CD4-positive, CD25-positive, alpha-beta regulatory T cell (primary cell): ENCODE measurements around the gene NANOS2. TPM values are rescaled to one million over a fixed set of nuclear protein-coding genes. Genes with fewer than 3 reads are reported as not detected.
A peak's percentile ranks its signal among the peaks of the same experiment; 100 is the strongest.

Source experiments
- ATAC-seq, 2 donors: fragments of 150-1000 bp; cut with Tn5 transposase; one replicate each; pipeline ENCODE4 v1.10.0; 2021; ENCODE audit warnings: low read depth in 2 of 2, moderate number of reproducible peaks in 2 of 2, moderate library complexity in 1 of 2
- DNase-seq, 3 donors: peaks; one replicate each; pipeline versions ENCODE4 v3.0.0 to v3.0.0-alpha.2; 2012 to 2022; ENCODE audit warnings: mixed read lengths in 1 of 3
- H3K27ac ChIP-seq: one replicate; pipeline ENCODE4 v1.7.0; 2013; ENCODE audit warnings: mild to moderate bottlenecking, low read length; ENCODE audit not compliant: insufficient read depth, poor library complexity, severe bottlenecking
- H3K27me3 ChIP-seq: one replicate; pipeline ENCODE4 v1.7.0; 2013; ENCODE audit warnings: low read length; ENCODE audit not compliant: control insufficient read depth, insufficient read depth
- H3K36me3 ChIP-seq: one replicate; pipeline ENCODE4 v1.7.0; 2013; ENCODE audit warnings: mild to moderate bottlenecking, low read length, moderate library complexity; ENCODE audit not compliant: control insufficient read depth, insufficient read depth
- H3K4me1 ChIP-seq: 2 replicates; pipeline ENCODE4 v1.7.0; 2013; ENCODE audit warnings: mild to moderate bottlenecking, low read length; ENCODE audit not compliant: insufficient read depth, control insufficient read depth, poor library complexity, severe bottlenecking
- H3K4me3 ChIP-seq: one replicate; pipeline ENCODE4 v1.7.0; 2013; ENCODE audit warnings: low read depth, mild to moderate bottlenecking, low read length, moderate library complexity
- H3K9me3 ChIP-seq, 2 experiments: 1 replicate in 1 of 2; 2 replicates in 1 of 2; pipeline ENCODE4 v1.7.0; 2013; ENCODE audit warnings: low read length in 2 of 2, mild to moderate bottlenecking in 1 of 2, moderate library complexity in 1 of 2; ENCODE audit not compliant: control insufficient read depth in 2 of 2
- H3K27ac Mint-ChIP-seq, 3 donors: one replicate each; pipeline ENCODE4 v1.8.0; 2020 to 2022; ENCODE audit warnings: mild to moderate bottlenecking in 3 of 3, mixed read lengths in 3 of 3, moderate library complexity in 2 of 3
- H3K27me3 Mint-ChIP-seq: one replicate; pipeline ENCODE4 v1.8.0; 2022; ENCODE audit warnings: mild to moderate bottlenecking, mixed read lengths
- H3K36me3 Mint-ChIP-seq: one replicate; pipeline ENCODE4 v1.8.0; 2020; ENCODE audit warnings: mixed read lengths
- H3K4me1 Mint-ChIP-seq, 4 donors: one replicate each; pipeline ENCODE4 v1.8.0; 2020 to 2022; ENCODE audit warnings: mixed read lengths in 4 of 4, mild to moderate bottlenecking in 1 of 4
- H3K4me3 Mint-ChIP-seq, 4 donors: one replicate each; pipeline ENCODE4 v1.8.0; 2020 to 2022; ENCODE audit warnings: mild to moderate bottlenecking in 4 of 4, mixed read lengths in 4 of 4, moderate library complexity in 3 of 4
- H3K9me3 Mint-ChIP-seq, 7 donors: one replicate each; pipeline ENCODE4 v1.8.0; 2020 to 2022; ENCODE audit warnings: mixed read lengths in 7 of 7, mild to moderate bottlenecking in 3 of 7, moderate library complexity in 2 of 7
- polyA plus RNA-seq, 4 donors: library from polyadenylated mRNA; unstranded; fragments of 300-500 nt; fragmentation: Illumina TruSeq; gene quantifications; one replicate each; pipeline ENCODE4 v1.2.3, GENCODE V29; 2021
- total RNA-seq: library from RNA; stranded (reverse); gene quantifications from one replicate; pipeline ENCODE4 v1.2.3, GENCODE V29; 2022

NANOS2 gene
- total and polyA plus RNA-seq, 5 donors from 2014 or later, result not detected

DNA sequence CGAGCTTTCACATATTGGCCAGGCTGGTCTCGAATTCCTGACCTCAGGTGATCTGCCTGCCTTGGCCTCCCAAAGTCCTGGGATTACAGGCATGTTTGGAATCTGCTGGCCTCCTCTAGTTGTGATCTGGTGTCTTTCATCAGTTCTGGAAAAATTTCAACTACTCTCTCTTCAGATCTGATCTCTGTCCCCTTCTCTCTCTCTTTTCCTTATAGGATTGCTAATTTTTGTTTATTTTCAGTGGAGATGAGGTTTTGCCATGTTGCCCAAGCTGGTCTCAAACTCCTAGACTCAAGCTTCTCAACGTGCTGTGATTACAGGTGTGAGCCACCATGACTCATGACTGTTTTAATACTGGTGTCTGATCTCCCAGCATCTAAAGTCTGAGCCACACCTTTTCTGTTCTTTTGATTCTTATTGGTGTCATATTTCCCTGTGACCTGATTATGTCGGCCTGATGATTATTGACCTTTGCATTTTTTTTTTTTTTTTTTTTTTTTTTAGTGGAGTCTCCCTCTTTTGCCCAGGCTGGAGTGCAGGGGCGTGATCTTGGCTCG lies 10.4 kb upstream of the NANOS2 start:
- Mint-ChIP-seq H3K9me3 (peaks cover 0 to 2% (median 0%) of the 10 kb centered on the region in 7 donors), H3K4me1 (peaks cover 0 to 10% (median 7%) of the 10 kb centered on the region in 4 donors), H3K27ac (no peak overlapping the region), H3K4me3 (no peak overlapping the region), H3K27me3 (peaks cover 23% of the 10 kb centered on the region), H3K36me3 (no peaks in the 10 kb centered on the region)
- no peaks in the 10 kb centered on the region for H3K9me3 ChIP-seq
- ATAC-seq (no peak), DNase-seq (no peak)
- no peak overlapping the region for H3K4me3 ChIP-seq
- peaks cover 6% of the 10 kb centered on the region for H3K4me1 ChIP-seq
- no peak overlapping the region for H3K27ac ChIP-seq
- H3K27me3 ChIP-seq, result peaks cover 2% of the 10 kb centered on the region
- H3K36me3 ChIP-seq, result no peaks in the 10 kb centered on the region

DNA sequence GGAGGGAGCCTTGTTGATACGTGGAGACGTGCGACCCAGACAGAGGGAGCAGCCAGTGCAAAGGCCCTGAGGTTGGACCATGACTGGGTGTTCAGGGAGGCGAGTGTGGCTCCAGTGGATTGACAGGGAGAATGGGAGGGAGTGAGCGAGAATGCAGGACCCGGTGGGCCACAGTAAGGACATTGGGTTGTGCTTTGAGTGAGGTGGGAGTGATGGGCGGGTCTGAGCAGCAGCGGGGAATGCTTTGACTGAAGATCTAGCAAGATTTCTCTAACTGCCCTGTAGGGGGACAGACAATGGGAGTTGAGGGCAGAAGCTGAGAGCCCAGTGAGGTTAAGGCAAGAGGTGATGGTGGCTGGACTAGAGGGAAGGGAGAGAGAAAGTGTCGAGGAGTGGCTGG lies 7.7 kb upstream of the NANOS2 start:
- ATAC-seq (no peak), DNase-seq (peak in 1 of 3 donors; percentile 33)
- Histone ChIP-seq H3K9me3 (no peaks in the 10 kb centered on the region), H3K27ac (no peak overlapping the region), H3K4me1 (no peaks in the 10 kb centered on the region), H3K4me3 (no peak overlapping the region), H3K36me3 (no peaks in the 10 kb centered on the region), H3K27me3 (peaks cover 6% of the 10 kb centered on the region)
- Mint-ChIP-seq H3K4me1 (peaks cover 0 to 2% (median under 1%) of the 10 kb centered on the region in 4 donors), H3K27ac (no peak overlapping the region), H3K36me3 (no peaks in the 10 kb centered on the region), H3K9me3 (peaks cover 0 to 2% (median 0%) of the 10 kb centered on the region in 7 donors), H3K4me3 (no peak overlapping the region), H3K27me3 (peaks cover 25% of the 10 kb centered on the region)

DNA sequence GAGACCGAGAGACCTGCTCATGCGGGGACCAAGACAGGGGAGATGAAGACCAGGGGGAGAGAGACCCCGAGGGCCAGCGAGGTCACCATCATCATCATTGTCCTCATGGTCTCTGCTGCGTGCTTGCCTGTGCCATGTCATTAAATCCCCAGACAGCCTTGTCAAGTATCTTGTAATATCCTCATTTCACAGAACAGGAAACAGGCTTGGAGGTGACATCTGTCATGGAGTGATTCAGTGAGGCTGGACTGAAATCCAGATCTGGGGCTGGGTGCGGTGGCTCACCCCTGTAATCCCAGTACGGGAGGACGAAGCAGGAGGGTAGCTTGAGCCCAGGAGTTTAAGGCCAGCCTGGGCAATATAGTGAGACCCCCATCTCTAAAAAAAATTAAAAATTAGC lies 5.9 kb upstream of the NANOS2 start:
- Mint-ChIP-seq H3K27me3 (peaks cover 30% of the 10 kb centered on the region), H3K36me3 (no peaks in the 10 kb centered on the region)
- H3K9me3 ChIP-seq, result no peaks in the 10 kb centered on the region

DNA sequence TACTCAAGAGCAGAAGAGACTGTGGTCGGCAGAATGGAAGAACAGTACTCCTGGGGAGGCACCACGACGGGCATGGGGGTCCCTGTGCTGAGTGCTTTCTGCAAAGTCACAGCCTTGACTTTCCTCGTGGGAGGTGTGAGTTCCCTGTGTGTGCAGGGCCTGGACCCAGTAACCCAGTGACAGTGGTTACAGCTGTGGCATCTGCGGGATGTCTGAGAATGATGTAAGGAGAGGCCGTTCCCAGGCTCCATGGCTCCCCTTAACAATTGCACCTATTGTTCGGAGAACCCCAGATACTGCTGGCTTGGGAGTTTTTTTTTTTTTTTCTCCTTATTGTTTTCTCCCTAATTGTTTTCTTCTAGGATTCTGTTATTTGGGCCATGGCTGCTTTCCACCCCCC lies 5.1 kb upstream of the NANOS2 start:
- no peaks in the 10 kb centered on the region for H3K36me3 ChIP-seq
- Mint-ChIP-seq H3K36me3 (no peaks in the 10 kb centered on the region), H3K27ac (peak overlapping the region in 1 of 3 donors; percentile 32), H3K27me3 (peaks cover 30% of the 10 kb centered on the region), H3K9me3 (peaks cover 0 to 2% (median 0%) of the 10 kb centered on the region in 7 donors), H3K4me3 (no peak overlapping the region), H3K4me1 (peaks cover 0 to 2% (median 0%) of the 10 kb centered on the region in 4 donors)
- H3K9me3 ChIP-seq, result no peaks in the 10 kb centered on the region
- no peaks in the 10 kb centered on the region for H3K4me1 ChIP-seq
- no peak overlapping the region for H3K27ac ChIP-seq
- H3K27me3 ChIP-seq, result peaks cover 6% of the 10 kb centered on the region
- ATAC-seq, result no peak
- H3K4me3 ChIP-seq, result no peak overlapping the region
- no peak for DNase-seq

More for the DNA sequence above, 5.9 kb upstream of the NANOS2 start:
- H3K4me3 ChIP-seq, result no peak overlapping the region
- Mint-ChIP-seq H3K4me1 (no peaks in the 10 kb centered on the region), H3K9me3 (peaks cover 0 to 2% (median 0%) of the 10 kb centered on the region in 7 donors), H3K27ac (no peak overlapping the region), H3K4me3 (no peak overlapping the region)
- H3K27me3 ChIP-seq, result peaks cover 6% of the 10 kb centered on the region
- H3K4me1 ChIP-seq, result no peaks in the 10 kb centered on the region
- peak in 1 of 3 donors; percentile 55 for DNase-seq
- ATAC-seq, result no peak
- no peak overlapping the region for H3K27ac ChIP-seq
- H3K36me3 ChIP-seq, result no peaks in the 10 kb centered on the region

DNA sequence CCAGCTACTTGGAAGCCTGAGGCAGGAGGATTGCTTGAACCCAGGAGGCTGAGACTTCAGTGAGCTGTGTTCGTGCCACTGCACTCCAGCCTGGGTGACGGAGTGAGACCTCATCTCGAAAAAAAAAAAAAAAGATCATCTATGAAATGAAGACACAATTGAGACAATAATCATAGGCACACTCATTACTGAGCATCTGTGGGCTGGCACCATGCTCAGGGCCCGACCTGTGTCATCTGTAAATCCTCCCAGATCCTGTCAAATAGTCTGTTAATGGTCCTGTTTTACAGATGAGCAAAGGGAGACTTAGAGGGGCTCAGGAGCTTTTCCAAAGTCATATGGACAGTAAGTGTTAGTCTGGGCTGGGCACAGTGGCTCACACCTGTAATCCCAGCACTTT lies 4.1 kb upstream of the NANOS2 start:
- peak overlapping the region in 1 of 3 donors; percentile 66 for H3K27ac Mint-ChIP-seq
- H3K4me3 Mint-ChIP-seq, result no peak overlapping the region

DNA sequence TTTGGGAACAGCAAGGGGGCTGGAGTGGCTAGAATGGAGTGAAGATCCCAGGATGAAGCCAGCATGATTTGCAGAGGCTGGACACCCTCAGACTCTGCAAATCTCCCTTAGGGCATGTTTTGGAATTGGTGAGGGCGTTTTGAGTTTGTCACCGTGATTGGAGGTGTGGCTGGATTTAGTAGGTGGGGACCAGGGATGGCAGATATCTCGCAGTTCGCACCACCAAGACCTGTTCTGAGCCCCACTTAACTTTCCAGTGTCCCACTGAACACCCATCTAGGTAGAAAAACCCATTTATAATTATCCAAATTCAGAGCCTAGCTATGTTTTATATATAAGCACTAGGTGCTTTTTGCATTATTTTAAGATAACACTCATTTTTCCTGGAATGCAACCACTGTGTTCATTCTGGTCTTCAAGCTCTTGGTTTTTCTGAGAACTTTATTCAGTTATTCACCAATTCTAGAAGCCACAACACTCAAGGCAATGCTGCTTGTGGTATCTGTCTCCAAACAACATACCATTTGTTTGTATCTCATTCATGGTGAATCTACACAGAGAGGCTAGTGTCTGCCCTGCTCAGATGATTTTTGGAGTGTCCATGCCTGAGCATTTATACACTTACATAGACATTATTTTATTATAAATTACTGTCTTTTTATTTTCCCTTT lies 3.0 kb upstream of the NANOS2 start:
- Histone ChIP-seq H3K27me3 (peaks cover 6% of the 10 kb centered on the region), H3K4me1 (no peaks in the 10 kb centered on the region), H3K36me3 (no peaks in the 10 kb centered on the region), H3K27ac (no peak overlapping the region), H3K9me3 (no peaks in the 10 kb centered on the region), H3K4me3 (no peak overlapping the region)
- Mint-ChIP-seq H3K4me1 (peaks cover 0 to 2% (median 0%) of the 10 kb centered on the region in 4 donors), H3K27me3 (peaks cover 26% of the 10 kb centered on the region), H3K4me3 (no peak overlapping the region), H3K36me3 (no peaks in the 10 kb centered on the region), H3K27ac (no peak overlapping the region), H3K9me3 (peaks cover 0 to 2% (median 0%) of the 10 kb centered on the region in 7 donors)
- DNase-seq, result peak in 1 of 3 donors; percentile 85
- ATAC-seq, result no peak

More for the DNA sequence above, 4.1 kb upstream of the NANOS2 start:
- Mint-ChIP-seq H3K36me3 (no peaks in the 10 kb centered on the region), H3K9me3 (peaks cover 0 to 2% (median 0%) of the 10 kb centered on the region in 7 donors), H3K4me1 (peaks cover 0 to 2% (median 0%) of the 10 kb centered on the region in 4 donors), H3K27me3 (peaks cover 26% of the 10 kb centered on the region)
- no peaks in the 10 kb centered on the region for H3K9me3 ChIP-seq
- no peak for ATAC-seq
- H3K27ac ChIP-seq, result no peak overlapping the region
- H3K36me3 ChIP-seq, result no peaks in the 10 kb centered on the region
- no peak for DNase-seq
- H3K27me3 ChIP-seq, result peaks cover 6% of the 10 kb centered on the region
- no peak overlapping the region for H3K4me3 ChIP-seq
- no peaks in the 10 kb centered on the region for H3K4me1 ChIP-seq

DNA sequence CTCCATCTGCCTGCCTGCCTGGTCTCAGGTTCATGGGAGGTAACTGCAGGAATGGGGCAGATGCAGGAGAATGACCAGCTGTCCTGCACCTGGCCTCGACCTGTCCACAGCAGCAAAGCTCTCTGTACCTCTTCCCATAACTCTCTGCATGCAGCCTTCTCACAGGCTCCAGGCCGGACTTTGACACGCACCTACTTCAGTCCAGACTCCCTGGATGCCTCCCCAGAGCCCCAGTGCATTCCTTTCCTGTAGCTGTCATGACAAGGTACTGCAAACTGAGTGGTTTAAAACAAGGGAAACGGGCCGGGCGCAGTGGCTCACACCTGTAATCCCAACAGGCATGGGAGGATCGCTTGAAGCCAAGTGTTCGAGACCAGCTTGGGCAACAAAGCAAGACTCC lies 3.3 kb downstream of the NANOS2 start:
- H3K36me3 ChIP-seq, result no peaks in the 10 kb centered on the region
- H3K4me3 ChIP-seq, result no peak overlapping the region
- no peak overlapping the region for H3K27ac ChIP-seq
- Mint-ChIP-seq H3K4me1 (peaks cover 0 to 2% (median 0%) of the 10 kb centered on the region in 4 donors), H3K27me3 (peaks cover 14% of the 10 kb centered on the region), H3K4me3 (no peak overlapping the region), H3K9me3 (peaks cover 0 to 2% (median 0%) of the 10 kb centered on the region in 7 donors), H3K27ac (no peak overlapping the region), H3K36me3 (no peaks in the 10 kb centered on the region)
- no peaks in the 10 kb centered on the region for H3K27me3 ChIP-seq
- DNase-seq (no peak), ATAC-seq (no peak)
- no peaks in the 10 kb centered on the region for H3K9me3 ChIP-seq
- no peaks in the 10 kb centered on the region for H3K4me1 ChIP-seq

DNA sequence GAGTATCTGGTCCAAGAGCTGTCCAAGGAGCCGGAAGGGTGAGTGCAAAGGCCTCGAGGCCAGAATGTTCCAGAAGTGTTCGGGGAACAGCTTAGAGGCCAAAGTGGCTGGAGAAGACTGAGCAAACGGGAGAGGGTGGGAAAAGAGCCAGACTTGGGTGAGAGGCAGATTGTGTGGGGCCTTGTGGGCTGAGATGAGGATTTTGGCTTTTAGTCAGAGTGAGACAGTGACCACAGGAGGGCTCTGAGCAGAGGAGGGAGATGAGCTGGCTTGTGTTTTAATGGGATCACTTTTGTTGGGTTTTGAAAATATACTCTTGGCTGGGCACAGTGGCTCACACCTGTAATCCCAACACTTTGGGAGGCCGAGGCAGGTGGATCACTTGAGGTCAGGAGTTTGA lies 5.6 kb downstream of the NANOS2 start:
- Mint-ChIP-seq H3K36me3 (no peaks in the 10 kb centered on the region), H3K4me1 (peaks cover 0 to 2% (median 0%) of the 10 kb centered on the region in 4 donors)
- no peak for ATAC-seq

More for the DNA sequence above, 5.6 kb downstream of the NANOS2 start:
- Mint-ChIP-seq H3K9me3 (peaks cover 0 to 4% (median 0%) of the 10 kb centered on the region in 7 donors), H3K27ac (no peak overlapping the region), H3K4me3 (no peak overlapping the region), H3K27me3 (peaks cover 11% of the 10 kb centered on the region)
- no peaks in the 10 kb centered on the region for H3K9me3 ChIP-seq
- H3K27me3 ChIP-seq, result no peaks in the 10 kb centered on the region
- H3K4me3 ChIP-seq, result no peak overlapping the region
- H3K36me3 ChIP-seq, result no peaks in the 10 kb centered on the region
- H3K4me1 ChIP-seq, result no peaks in the 10 kb centered on the region
- H3K27ac ChIP-seq, result no peak overlapping the region
- no peak for DNase-seq
